K562 (cell line): Measurements from ENCODE around the gene TRAF5.

Experiments
- CEBPB ChIP-seq: fragments of 450-650 bp; IDR thresholded peaks from 2 replicates; pipeline ENCODE4 v1.6.1; 2016; ENCODE audit warnings: missing genetic modification characterization, missing compliant biosample characterization
- CTCF ChIP-seq, 3 experiments: IDR thresholded peaks in 2 of 3; conservative IDR thresholded peaks in 1 of 3; 2 replicates each; pipeline ENCODE4 v1.5.1; 2011 to 2012; ENCODE audit warnings: low read length in 3 of 3, mild to moderate bottlenecking in 3 of 3, control low read depth in 2 of 3, improper control_type of control experiment in 1 of 3, inconsistent platforms in 1 of 3, low read depth in 1 of 3, mixed read lengths in 1 of 3, moderate library complexity in 1 of 3; ENCODE audit not compliant: insufficient read depth in 2 of 3
- EZH2 ChIP-seq: IDR thresholded peaks from 2 replicates; pipeline ENCODE4 v1.6.1; 2012; ENCODE audit warnings: low read depth, mild to moderate bottlenecking, inconsistent platforms, low read length, borderline replicate concordance
- MAFF ChIP-seq: IDR thresholded peaks from 2 replicates; pipeline ENCODE4 v1.6.1; 2012; ENCODE audit warnings: low read length, improper control_type of control experiment
- NONO ChIP-seq, 2 experiments: fragments of 200-400 bp in 1 of 2; fragments of 450-650 bp in 1 of 2; formaldehyde crosslinking in 1 of 2; IDR thresholded peaks; 2 replicates each; pipeline ENCODE4 v1.6.1; 2017; ENCODE audit warnings: low read depth in 2 of 2, mild to moderate bottlenecking in 2 of 2, moderate library complexity in 2 of 2, low read length in 1 of 2
- NR2C1 ChIP-seq, 2 experiments: fragments of 450-650 bp; IDR thresholded peaks; 2 replicates each; pipeline ENCODE4 v1.6.1; 2017; ENCODE audit warnings: mild to moderate bottlenecking in 2 of 2, antibody characterized with exemption in 1 of 2, inconsistent platforms in 1 of 2, missing compliant biosample characterization in 1 of 2, missing genetic modification characterization in 1 of 2
- PML ChIP-seq: IDR thresholded peaks from 2 replicates; pipeline ENCODE4 v1.6.1; 2012; ENCODE audit warnings: low read length, inconsistent platforms
- SREBF1 ChIP-seq: fragments of 150-350 bp; IDR thresholded peaks from 2 replicates; pipeline ENCODE4 v1.6.1; 2014; ENCODE audit warnings: antibody characterized with exemption, low read depth, low read length, borderline replicate concordance
- TEAD4 ChIP-seq, 2 experiments: sonication (generic) in 1 of 2; formaldehyde crosslinking in 1 of 2; IDR thresholded peaks; 2 replicates each; pipeline versions ENCODE4 v1.6.1 to v1.8.0; 2012 to 2022; ENCODE audit warnings: borderline replicate concordance in 1 of 2, inconsistent platforms in 1 of 2, low read length in 1 of 2, mild to moderate bottlenecking in 1 of 2, missing genetic modification reagents in 1 of 2
- ZNF76 ChIP-seq: fragments of 250-450 bp; sonication (Bioruptor Pico); IDR thresholded peaks from 2 replicates; pipeline ENCODE4 v1.4.0; 2020; ENCODE audit warnings: mild to moderate bottlenecking, moderate library complexity, borderline replicate concordance

GRCh38 chr1:211361202-211361601, 34.6 kb downstream of the TRAF5 start:
- TF ChIP-seq NR2C1 (IDR thresholded peaks at IDR 0.05) (no peak), NR2C1 (tag; IDR thresholded peaks at IDR 0.05) (no peak), SREBF1 (no peak), PML (no peak), ZNF76 (no peak), TEAD4 (IDR thresholded peaks at IDR 0.05; ENCODE audit: low read length) (no peak), TEAD4 (CRISPR knock-in tag; IDR thresholded peaks at IDR 0.05; ENCODE audit: borderline replicate concordance) (no peak), NONO (IDR thresholded peaks at IDR 0.05; ENCODE audit: low read depth in 2 of 2, low read length in 1 of 2) (no peak), EZH2 (no peak), CEBPB (no peak), MAFF (no peak), CTCF (IDR thresholded peaks at IDR 0.05 in 2 of 3, conservative IDR thresholded peaks at IDR 0.05 in 1 of 3; ENCODE audit: insufficient read depth in 2 of 3, low read depth in 1 of 3, low read length in 3 of 3) (no peak)
